ENCODE results near the gene TSPAN3. TPM values are rescaled to one million over a fixed set of nuclear protein-coding genes. Genes with fewer than 3 reads are reported as not detected.

Gene TSPAN3
- total and polyA plus RNA-seq, 3 donors from 2014 or later, result 197 to 226 (median 223) TPM

- Histone ChIP-seq H3K27me3 (no peaks in the 10 kb centered on the region), H3K36me3 (ENCODE audit: low read depth, missing control alignments) (no peaks in the 10 kb centered on the region), H3K27ac (no peak overlapping the region), H3K4me3 (no peak overlapping the region), H3K9me3 (no peaks in the 10 kb centered on the region), H3K4me1 (peaks cover 6% of the 10 kb centered on the region)
- 92 to 96% methylated on average over 9 of the region's 9 CpGs for WGBS, 2 donors
- intact Hi-C loops (cut with DNase I; ENCODE audit: low total_unique reads), result no loop called here
- no peak for TF ChIP-seq POLR2A (IDR thresholded peaks at IDR 0.05)
- TF ChIP-seq CTCF (IDR thresholded peaks at IDR 0.05), result no peak
- DNase-seq, result no peak
Measured at GRCh38 chr15:76991741-76992645, 78.9 kb downstream of the TSPAN3 start.

Other genes starting within 250 kb of the TSPAN3 start
- gene SCAPER, start 165.8 kb downstream of the TSPAN3 start, total RNA-seq, result 10 to 100 TPM; 43.7 to 54.8 TPM
- gene SCAPER, start 165.8 kb downstream of the TSPAN3 start, polyA plus RNA-seq (ENCODE audit: insufficient read depth, low read depth, low replicate concordance), result 60.7 TPM
- 10 to 100 TPM; 61.1 to 78.3 TPM for gene RCN2, start 139.4 kb downstream of the TSPAN3 start, total RNA-seq
- 164 TPM for gene RCN2, start 139.4 kb downstream of the TSPAN3 start, polyA plus RNA-seq (ENCODE audit: insufficient read depth, low read depth, low replicate concordance)
- gene PSTPIP1, start 76.0 kb downstream of the TSPAN3 start, total RNA-seq, result 1 to 10 TPM; 5.0 to 8.6 TPM
- 7.9 TPM for gene PSTPIP1, start 76.0 kb downstream of the TSPAN3 start, polyA plus RNA-seq (ENCODE audit: insufficient read depth, low read depth, low replicate concordance)